PC-3 (cell line): Measurements from ENCODE around the gene STK31.
A peak's percentile ranks its signal among the peaks of the same experiment; 100 is the strongest.

ENCODE experiments used
- EZH2 ChIP-seq: fragments of 300-600 bp; sonication (generic); IDR thresholded peaks from one replicate; pipeline ENCODE4 v1.6.1; 2017; ENCODE audit warnings: antibody characterized with exemption, mild to moderate bottlenecking, low read length; ENCODE audit not compliant: unreplicated experiment
- TF ChIP-seq, protein P1 (sequence below): fragments of 300-600 bp; sonication (generic); conservative IDR thresholded peaks from 2 replicates; pipeline ENCODE4 v1.5.1; 2017; ENCODE audit warnings: antibody characterized with exemption, low read depth, mild to moderate bottlenecking, low read length

DNA sequence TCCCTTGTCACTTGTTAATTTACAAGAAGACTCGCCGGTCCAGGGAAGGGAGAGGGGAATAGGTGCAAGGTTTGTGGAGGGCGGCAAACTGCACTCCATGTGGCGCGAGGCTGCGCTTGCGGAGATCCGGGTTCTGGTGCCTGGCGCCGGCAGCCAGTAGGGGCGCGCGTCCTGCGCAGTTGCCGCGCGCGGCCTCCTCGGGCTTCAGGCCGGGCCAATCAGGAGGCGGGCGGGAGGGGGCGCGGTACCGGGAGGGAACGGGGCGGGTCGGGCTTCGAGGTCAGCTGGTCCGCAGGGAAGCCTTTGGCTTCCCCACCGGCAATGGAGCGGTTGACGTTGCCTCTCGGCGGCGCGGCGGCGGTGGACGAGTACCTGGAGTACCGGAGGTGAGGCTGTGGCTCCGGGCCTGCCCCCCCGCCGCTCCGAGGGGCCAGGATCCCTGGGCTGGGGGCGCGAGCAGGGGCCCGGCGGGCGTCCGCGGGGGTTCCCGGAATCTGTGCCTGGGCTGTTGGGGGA is 30.1 kb upstream of the STK31 start, which contains the start of gene FAM221A:
- TF ChIP-seq, protein P1, sequence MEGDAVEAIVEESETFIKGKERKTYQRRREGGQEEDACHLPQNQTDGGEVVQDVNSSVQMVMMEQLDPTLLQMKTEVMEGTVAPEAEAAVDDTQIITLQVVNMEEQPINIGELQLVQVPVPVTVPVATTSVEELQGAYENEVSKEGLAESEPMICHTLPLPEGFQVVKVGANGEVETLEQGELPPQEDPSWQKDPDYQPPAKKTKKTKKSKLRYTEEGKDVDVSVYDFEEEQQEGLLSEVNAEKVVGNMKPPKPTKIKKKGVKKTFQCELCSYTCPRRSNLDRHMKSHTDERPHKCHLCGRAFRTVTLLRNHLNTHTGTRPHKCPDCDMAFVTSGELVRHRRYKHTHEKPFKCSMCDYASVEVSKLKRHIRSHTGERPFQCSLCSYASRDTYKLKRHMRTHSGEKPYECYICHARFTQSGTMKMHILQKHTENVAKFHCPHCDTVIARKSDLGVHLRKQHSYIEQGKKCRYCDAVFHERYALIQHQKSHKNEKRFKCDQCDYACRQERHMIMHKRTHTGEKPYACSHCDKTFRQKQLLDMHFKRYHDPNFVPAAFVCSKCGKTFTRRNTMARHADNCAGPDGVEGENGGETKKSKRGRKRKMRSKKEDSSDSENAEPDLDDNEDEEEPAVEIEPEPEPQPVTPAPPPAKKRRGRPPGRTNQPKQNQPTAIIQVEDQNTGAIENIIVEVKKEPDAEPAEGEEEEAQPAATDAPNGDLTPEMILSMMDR: peak; percentile 63
- no peak for TF ChIP-seq EZH2
